Kidney tubule cell (primary cell): ENCODE measurements around the gene ANO7.
A peak's percentile ranks its signal among the peaks of the same experiment; 100 is the strongest.

Source experiments
- DNase-seq: peaks from one replicate; pipeline ENCODE4 v3.0.0-alpha.2; 2018; ENCODE audit warnings: low spot score

Gene ANO7, protein sequence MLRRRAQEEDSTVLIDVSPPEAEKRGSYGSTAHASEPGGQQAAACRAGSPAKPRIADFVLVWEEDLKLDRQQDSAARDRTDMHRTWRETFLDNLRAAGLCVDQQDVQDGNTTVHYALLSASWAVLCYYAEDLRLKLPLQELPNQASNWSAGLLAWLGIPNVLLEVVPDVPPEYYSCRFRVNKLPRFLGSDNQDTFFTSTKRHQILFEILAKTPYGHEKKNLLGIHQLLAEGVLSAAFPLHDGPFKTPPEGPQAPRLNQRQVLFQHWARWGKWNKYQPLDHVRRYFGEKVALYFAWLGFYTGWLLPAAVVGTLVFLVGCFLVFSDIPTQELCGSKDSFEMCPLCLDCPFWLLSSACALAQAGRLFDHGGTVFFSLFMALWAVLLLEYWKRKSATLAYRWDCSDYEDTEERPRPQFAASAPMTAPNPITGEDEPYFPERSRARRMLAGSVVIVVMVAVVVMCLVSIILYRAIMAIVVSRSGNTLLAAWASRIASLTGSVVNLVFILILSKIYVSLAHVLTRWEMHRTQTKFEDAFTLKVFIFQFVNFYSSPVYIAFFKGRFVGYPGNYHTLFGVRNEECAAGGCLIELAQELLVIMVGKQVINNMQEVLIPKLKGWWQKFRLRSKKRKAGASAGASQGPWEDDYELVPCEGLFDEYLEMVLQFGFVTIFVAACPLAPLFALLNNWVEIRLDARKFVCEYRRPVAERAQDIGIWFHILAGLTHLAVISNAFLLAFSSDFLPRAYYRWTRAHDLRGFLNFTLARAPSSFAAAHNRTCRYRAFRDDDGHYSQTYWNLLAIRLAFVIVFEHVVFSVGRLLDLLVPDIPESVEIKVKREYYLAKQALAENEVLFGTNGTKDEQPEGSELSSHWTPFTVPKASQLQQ

DNA sequence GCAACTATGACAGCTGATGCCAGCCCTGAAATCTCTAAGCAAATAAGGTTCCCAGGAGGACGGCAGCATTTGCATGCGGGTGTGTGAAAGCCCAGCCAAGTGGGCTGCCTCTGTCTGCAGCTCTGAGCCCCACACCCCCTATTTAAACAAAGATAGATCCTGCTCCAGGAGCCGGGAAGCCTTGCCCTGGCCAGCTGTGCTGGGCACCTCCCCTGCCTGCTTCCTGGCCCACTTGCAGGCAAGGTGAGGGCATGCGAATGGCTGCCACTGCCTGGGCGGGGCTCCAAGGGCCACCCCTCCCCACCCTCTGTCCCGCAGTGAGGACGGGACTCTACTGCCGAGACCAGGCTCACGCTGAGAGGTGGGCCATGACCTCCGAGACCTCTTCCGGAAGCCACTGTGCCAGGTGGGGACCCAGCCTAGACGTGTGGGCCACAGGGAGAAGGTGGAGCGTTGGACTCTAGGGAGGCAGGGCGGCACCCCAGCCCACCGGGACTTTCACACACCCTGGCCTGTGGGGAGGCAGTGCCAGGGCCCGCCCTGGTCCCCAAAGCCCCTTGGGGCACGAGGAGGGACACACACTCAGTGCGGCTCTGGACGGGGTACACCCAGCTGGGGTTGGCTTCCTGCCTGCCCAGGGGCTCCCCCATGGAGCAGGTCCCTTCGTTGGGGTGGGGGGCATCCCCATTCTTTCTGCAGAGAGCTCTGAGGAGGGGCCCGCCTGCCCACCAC is at the start of gene ANO7:
Gene ANO7, plus strand, starts transcription at position 317 of the 732 bp plus-strand sequence. CDS start 1,387 bp downstream, outside the sequence.
- no peak for DNase-seq

DNA sequence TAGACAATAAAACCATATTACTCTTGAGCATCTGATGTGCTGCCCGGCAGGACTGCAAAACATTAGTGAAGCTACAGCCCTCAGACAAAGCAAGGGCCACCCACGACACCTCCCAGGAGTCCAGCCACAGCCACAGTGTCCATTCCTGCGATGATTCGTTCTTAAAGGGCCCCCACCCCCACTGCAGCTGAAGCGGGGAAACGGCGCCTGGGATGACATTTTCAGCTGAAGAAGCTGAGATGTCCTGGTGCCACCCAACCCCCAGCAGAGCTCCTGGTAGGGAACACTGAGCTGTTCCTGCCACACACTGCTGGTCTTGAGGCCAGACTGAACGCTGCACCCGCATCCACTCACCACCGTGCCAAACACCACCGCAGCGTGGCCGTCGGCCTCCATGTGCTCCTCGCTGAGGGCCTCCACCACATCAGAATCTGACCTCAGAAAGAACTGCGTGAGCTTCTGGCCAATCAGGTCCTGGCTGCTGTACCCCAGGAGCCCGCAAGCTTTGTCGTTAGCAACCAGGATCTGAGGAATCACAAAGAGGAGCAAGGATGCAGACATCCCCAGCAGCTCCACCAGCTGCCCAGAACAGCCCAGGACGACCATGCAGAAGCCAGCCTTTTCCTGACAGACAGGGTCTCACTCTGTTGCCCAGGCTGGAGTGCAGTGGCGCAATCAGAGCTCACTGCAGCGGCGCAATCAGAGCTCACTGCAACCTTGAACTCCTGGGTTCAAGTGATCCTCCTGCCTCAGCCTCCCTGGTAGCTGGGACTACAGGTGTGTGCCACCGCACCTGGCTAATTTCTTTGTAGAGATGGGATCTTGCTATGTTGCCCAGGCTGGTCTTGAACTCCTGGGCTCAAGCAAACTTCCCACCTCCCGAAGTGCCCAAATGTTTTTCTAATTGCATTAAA is 48.7 kb upstream of the ANO7 start:
- no peak for DNase-seq

DNA sequence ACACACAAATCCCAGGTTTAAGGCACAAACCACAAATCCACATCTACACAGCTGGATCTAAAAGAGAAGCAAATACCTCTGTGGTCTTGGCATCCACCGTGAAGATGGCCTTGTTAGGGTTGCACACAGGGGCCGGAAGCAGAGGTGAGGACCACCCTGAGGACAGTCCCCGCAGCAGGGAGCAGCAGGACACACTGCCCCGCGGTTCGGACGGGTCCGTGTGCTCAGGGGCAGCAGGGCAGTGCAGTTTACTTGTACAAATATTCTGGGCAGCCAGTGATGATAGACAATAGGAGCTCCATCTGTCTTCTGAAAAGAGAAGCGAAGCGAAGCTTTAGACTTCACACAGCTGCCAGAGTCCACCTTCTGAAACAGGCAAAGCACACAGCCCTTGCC is 48.0 kb upstream of the ANO7 start:
- no peak for DNase-seq

DNA sequence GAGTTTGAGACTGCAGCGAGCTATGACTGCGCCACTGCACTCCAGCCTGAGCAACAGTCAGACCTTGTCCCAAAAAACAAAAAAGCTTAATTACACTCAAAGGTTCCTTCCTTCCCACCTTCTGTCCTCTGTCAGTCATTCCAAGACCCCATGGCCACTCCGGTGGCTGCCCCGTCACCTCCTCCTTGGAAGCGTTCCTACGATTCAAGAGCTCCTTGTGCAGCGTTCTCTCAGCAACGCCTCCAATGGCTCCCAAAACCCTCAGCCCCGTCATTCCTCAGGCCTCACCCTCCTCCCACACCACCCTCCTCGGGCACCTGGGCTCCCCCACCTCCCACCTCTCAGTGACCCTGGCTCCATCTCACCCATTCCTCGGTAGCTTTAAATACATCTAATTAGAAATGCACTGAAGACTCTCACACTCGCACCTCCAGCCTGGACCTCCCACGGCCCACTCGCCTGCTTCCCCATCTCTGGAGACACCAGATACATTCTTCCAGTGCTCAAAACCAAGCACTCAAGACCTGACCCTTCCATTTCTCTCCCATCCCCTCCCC is 47.2 kb upstream of the ANO7 start:
- DNase-seq: no peak

DNA sequence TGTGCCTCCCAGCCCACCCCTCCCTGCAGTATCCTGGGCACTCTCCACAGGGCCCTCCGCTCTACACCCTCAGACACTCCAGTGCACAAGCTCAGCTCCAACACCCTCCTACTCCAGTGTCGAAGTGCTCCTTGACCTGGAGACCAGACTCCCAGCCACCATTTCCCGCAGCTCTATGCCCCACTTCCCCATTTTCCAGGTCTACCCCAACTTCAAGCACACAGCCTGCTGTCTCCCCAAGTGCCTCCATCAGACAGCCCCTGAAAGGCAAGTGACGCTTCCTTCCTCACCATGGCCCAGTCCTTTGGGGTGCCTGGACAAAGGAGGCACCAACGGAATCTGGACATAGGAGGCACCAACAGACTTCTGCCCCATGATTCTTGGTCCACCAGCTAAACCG is 46.4 kb upstream of the ANO7 start:
- no peak for DNase-seq

DNA sequence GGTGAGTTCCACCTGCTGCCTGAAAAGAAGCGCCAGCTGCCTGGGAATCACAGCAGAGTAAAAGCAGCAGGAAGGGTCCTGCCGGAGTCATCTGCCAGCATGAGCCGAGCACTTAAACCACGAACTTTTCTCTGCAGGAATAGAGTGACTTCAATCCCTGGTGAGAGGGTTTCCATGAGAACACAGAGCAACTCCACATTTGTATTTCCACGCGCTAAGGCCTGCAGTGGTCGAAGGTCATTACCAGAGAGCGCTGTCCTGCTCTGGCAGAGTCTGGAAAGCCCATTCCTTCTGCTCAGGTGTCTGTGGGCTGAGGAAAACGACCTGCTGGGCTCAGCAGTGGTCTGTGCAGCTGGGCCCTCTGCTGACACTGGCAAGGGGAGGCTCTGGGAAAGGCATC is 45.9 kb upstream of the ANO7 start:
- DNase-seq: no peak

DNA sequence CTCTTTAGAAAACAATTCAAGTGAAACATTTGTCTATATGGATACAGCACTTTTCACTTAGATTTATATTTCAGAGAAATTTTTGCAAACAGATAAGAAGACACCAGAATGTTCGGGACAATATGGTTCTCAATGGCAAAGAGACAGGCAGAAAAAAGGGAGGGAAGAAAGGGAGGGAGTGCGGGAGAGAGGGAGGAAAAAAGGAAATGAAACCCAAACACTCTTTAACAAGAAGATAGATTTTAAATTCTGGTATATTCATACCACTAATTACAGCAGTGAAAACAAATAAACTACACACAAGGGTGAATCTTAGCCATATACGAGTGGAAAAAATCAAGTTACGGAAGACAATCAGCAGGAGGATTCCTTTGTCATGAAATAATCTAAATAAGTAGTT is 42.2 kb upstream of the ANO7 start:
- DNase-seq: no peak

DNA sequence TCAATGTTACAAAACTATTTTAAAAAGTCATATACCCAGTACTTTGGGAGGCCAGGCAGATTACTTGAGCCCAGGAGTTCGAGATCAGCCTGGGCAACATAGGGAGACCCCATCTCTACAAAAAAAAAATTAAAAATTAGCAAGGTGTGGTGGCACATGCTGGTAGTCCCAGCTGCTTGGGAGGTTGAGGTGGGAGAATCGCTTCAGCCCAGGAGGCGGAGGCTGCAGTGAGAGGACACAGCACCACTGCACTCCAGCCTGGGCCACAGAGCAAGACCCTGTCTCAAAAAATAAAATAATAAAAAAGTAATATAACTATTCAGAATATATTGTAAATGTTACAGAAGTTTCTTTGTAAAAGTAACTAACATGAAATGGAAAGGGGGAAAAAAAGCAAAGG is 41.1 kb upstream of the ANO7 start:
- no peak for DNase-seq

DNA sequence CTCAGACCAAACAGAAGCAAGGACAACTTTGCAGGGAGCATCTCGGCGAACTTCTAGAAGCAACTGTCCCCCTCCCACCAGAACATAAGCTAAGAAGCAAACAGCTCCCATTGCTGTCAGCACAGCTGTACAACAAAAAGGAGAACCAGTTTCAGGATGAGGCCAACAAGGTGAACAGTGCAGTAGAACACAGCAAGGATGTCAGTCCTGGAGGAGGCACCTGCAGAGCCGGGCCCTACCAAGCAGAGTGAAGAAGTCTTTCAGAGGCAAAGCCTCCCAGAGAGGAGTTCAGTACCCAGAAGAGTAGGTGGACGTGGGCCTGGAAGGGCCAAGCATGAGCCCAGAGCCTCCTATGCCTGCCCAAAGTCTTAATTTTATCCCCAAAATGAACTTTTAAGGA is 40.2 kb upstream of the ANO7 start:
- DNase-seq: peak; percentile 4

DNA sequence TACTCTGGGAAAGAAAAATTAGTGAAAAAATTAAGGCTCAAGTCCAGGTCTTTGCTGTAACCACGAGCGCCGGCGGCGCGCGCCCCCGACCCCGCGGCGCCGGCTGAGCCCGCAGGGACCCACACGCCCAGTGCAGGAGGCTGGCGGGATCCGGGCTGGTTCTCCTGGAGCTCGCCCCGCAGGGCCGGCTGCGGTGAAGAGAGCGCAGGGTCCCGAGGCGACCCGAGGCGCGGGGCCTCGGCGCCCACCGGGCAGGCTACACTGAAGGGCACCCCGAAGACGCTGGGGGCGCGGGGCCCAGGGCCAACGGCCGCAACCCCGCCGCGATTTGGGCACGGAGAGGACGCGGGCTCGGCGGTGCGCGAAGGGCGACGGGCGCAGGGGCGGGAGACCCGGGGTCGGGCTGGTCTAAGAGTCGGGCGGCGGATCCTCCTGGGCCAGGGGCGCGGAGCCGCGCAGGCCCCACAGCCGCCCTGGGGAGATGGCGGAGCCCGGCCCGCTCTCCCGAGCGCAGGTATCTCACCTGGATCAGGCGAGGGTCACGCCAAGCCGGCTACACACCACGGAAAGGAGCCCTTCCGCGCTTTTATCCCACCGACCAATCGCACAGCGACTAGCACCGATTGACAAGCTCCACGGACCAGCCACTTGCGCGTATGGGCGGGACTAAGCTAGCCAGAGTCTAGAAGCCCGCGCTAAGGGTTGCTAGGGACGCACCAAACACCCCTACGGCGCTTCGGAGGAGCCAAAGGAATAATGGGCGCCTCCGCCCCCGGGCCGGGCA is 39.4 kb upstream of the ANO7 start, which contains the start of gene PASK:
Gene PASK, minus strand, starts transcription at position 582 of the 784 bp plus-strand sequence. CDS start 6,440 bp downstream, outside the sequence.
- peak; percentile 96 for DNase-seq

DNA sequence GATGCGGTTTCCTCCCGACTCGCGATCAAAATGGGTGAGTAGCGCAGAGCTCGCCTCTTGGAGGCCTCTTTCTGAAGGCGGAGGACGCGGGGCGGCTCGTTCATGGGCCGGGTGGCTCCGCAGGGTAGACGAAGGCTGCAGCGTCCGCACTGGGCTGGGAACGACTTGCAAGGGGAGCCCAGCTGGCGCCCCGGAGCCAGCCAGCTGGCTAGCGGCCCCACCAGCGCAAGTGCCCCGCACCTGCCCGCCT is 38.9 kb upstream of the ANO7 start:
- no peak for DNase-seq

DNA sequence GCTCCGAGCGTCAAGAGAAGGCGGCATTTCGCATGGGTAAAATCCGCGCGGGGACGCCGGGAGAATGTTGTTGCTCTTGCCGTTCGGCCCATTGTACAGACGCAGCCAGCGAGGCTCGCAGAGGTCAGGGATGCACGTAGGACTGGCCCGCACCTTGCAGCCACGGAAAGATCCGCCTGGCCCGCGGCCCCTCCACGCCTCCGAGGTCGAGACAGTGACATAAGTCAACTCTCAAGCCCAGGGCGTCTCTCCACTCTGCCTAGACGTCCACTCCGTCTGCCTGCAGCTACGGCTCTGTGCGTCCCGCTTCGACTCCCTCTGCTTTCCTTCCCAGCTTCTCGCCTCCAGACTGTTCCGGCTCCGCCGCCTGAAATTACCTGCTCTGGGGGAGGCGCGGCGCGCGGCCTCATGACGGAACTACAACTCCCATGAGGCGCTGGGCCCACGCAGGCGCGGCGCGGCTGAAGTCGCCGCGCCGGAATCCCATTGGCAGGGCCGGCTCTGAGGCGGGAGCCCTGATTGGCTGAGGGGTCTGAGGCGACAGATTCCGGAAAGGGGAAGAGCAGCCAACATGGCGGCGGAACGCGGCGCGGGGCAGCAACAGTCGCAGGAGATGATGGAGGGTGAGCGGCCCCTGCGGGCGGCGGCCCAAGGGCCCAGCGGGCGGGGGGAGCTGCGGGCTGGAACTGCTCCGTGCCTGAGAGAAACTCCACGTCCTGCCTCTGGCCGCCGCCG is 38.4 kb upstream of the ANO7 start, which contains the start of gene PPP1R7:
Gene PPP1R7, plus strand, starts transcription at position 543 of the 735 bp plus-strand sequence. Its CDS starts 29 bp downstream, at position 572.
- DNase-seq: peak; percentile 96

DNA sequence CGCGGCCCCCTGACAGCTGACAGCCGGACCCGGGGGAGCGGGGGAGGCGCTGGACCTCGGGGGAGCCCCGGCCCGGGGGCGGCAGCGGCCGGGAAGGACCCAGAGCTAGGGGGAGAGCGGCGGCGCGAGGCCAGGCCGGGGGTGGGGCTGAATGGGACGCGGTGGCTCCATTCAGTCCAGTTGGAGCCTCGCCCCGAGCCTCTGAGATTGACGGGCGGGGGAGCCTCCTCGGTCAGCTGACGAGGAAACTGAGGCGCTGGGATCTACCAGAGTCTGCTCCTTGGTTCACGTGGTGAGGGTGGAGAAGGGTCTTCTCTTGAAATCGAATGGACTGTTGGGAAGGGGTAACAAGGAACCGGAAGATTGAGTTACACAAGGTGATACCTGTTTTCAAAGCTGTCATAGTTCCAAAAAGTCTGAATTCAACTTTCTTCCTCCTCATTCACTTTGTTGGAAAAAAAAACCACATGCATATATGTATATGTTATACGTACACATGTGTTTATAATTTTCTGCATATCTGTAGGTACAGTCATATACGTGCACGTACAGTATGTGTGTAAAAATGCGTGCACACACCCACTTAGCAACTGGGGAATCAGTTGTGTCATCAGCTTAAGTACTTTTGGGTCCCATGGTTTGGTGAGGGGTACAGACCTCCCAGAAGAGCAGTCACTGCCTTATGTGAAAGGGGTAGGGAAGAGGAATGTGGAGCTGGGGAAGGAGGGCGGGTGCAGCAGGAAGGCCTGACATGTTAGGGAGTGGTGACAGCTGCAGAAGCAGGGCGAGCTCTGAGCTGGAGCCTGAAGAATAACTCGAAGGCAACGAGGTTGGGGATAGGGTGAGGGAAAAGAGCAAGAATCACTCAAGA is 37.6 kb upstream of the ANO7 start:
- no peak for DNase-seq

DNA sequence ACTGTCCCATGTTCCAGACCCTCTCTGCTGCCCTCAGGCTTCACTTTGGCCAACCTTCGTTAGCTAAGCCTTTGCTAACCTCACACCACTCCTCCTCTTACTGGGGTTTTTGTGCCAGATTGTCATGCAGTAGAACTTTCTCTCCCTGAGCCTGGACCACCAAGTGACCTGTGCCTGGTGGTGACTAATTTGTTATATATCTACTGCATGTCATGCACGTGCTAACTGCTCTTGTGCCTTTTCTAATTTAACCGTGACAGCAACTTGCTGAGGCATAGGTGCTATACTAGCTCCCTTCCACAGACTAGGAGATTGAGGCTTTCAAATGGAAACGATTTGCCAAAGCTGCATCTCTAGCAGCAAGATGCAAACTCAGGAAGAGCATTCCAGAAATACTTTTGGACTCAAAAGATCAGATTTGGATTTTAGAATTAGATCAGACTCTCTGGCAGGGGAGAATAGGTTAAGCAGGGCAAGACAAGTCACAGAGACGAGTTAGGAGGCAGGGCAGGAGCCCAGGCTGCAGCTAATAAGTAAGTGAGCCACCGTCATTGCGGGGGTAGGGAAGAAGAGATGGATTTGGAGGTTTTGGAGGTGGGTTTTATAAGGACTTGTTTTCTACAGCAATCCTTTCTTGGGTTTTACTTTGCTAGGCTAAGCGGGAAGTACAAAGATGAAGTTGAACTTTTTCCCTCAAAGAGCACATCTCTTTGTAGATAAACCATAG is 36.4 kb upstream of the ANO7 start:
- no peak for DNase-seq

DNA sequence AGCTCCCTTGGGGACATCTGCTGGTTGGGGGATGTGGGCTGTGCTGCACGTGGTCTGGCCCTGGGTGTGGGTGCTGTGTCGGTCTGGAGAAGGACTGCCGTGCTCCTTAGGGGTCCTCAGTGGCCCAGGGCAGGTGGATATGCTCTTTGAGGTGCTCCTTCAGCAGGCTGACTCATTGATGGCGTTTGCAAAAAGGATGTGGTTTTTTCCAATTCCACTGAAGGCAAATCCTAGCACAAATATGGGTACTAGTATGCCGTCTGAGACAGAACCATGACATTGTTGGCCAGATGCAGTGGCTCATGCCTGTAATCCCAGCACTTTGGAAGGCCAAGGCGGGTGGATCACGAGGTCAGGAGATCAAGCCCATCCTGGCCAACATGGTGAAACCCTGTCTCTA is 34.9 kb upstream of the ANO7 start:
- DNase-seq: peak; percentile 40

DNA sequence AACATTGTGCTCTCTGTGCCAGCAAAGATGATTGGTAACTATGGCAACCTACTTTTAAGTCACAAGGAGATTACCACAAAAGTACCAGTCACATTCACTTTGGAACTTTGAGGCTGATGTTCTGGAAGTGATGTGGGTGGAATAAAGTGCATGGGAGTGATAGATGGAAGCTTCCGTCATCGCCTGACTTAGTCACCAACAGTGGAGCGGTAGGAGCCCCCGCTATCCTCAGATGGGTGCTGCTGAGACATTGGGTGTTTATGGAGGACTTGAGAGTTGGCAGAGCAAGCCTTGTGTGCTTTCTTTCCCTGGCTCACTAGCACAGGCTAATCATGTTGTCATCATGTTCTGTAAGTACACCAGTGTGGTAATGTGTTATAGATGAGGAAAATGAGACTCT is 33.6 kb upstream of the ANO7 start:
- no peak for DNase-seq

DNA sequence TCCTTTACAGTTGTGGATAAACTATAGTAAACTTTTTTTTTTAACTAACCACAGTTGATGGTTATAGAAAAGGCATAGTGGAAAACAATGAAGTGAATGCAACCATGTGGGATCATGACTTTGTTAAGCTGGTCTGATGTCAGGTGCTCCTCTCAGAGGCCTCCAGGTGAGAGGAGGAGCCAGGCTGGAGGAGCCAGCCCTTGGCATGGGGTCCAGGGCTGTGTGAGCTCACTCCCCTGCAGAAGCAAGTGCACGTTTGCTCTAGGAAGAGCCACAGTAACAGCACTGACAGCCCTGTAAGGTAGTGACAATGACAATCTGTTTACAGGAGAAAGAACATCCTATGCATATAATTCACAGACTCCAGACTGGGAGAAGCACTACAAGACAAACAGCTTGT is 32.5 kb upstream of the ANO7 start:
- no peak for DNase-seq

DNA sequence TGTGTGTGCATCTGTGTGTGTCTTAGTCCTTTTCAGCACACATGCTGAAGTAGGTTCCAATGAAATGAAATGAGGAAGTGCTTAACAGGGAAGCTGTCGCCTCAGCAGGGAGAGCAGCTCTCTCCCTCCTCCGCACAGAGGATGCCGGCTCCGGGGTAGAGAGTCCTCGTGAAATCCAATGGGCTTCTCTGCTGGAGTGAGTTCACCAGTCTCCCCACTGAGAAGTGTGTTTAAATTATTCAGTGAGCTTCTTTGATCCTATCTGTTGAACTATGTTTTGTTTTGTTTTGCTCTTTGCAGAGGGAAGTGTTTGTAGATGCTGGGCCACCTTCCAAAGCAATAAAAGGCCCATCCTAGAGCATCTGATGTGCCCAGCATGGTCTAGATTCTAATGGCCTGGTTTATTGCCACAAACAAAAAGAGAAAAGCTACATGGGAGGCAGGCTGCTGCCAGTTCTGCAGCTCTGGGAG is 31.5 kb upstream of the ANO7 start:
- DNase-seq: no peak
